H9 (cell line): Measurements from ENCODE around the gene ISYNA1. TPM values are rescaled to one million over a fixed set of nuclear protein-coding genes. Genes with fewer than 3 reads are reported as not detected.
A peak's percentile ranks its signal among the peaks of the same experiment; 100 is the strongest.

Experiments
- DNase-seq: peaks from one replicate; pipeline ENCODE4 v3.0.0-alpha.2; 2017
- H2AFZ ChIP-seq: one replicate; pipeline ENCODE4 v1.6.1; 2013; ENCODE audit warnings: mild to moderate bottlenecking, low read length, control low read depth, moderate library complexity
- H2AK5ac ChIP-seq: 2 replicates; pipeline ENCODE4 v1.6.1; 2013; ENCODE audit warnings: low read length, control low read depth, mixed read lengths; ENCODE audit not compliant: insufficient read length
- H2BK120ac ChIP-seq: one replicate; pipeline ENCODE4 v1.6.1; 2013; ENCODE audit warnings: low read depth, mild to moderate bottlenecking, low read length, control low read depth, inconsistent platforms; ENCODE audit not compliant: poor library complexity, severe bottlenecking
- H2BK12ac ChIP-seq: 2 replicates; pipeline ENCODE4 v1.6.1; 2013; ENCODE audit warnings: low read length, control low read depth, mixed read lengths, low read depth; ENCODE audit not compliant: insufficient read length
- H2BK15ac ChIP-seq: 2 replicates; pipeline ENCODE4 v1.6.1; 2013; ENCODE audit warnings: low read depth, low read length, control low read depth
- H2BK20ac ChIP-seq: one replicate; pipeline ENCODE4 v1.6.1; 2013; ENCODE audit warnings: low read depth, mild to moderate bottlenecking, low read length, control low read depth, inconsistent platforms; ENCODE audit not compliant: poor library complexity, severe bottlenecking
- H2BK5ac ChIP-seq: 2 replicates; pipeline ENCODE4 v1.6.1; 2013; ENCODE audit warnings: low read length, control low read depth, mixed read lengths; ENCODE audit not compliant: insufficient read length
- H3K14ac ChIP-seq: 2 replicates; pipeline ENCODE4 v1.6.1; 2013; ENCODE audit warnings: low read length, control low read depth; ENCODE audit not compliant: insufficient read depth
- H3K18ac ChIP-seq: 2 replicates; pipeline ENCODE4 v1.6.1; 2013; ENCODE audit warnings: low read depth, mild to moderate bottlenecking, mixed read lengths, low read length, control low read depth; ENCODE audit not compliant: insufficient read length
- H3K23ac ChIP-seq: 2 replicates; pipeline ENCODE4 v1.6.1; 2013; ENCODE audit warnings: low read length, control low read depth, mixed read lengths, low read depth; ENCODE audit not compliant: insufficient read length
- H3K23me2 ChIP-seq: 2 replicates; pipeline ENCODE4 v1.6.1; 2013; ENCODE audit warnings: low read depth, mild to moderate bottlenecking, mixed read lengths, low read length, control low read depth; ENCODE audit not compliant: insufficient read length, poor library complexity, severe bottlenecking
- H3K27ac ChIP-seq: 2 replicates; pipeline ENCODE4 v1.5.1; 2013; ENCODE audit warnings: low read length, control low read depth, mixed read lengths, low read depth; ENCODE audit not compliant: insufficient read length
- H3K27me3 ChIP-seq: 2 replicates; pipeline ENCODE4 v1.6.1; 2013; ENCODE audit warnings: low read length, control low read depth, inconsistent platforms; ENCODE audit not compliant: insufficient read depth
- H3K4ac ChIP-seq: 2 replicates; pipeline ENCODE4 v1.6.1; 2013; ENCODE audit warnings: low read depth, mild to moderate bottlenecking, control low read depth, inconsistent platforms, low read length, moderate library complexity
- H3K4me1 ChIP-seq: 2 replicates; pipeline ENCODE4 v1.6.1; 2013; ENCODE audit warnings: low read length, control low read depth, inconsistent platforms; ENCODE audit not compliant: insufficient read depth
- H3K4me2 ChIP-seq: 2 replicates; pipeline ENCODE4 v1.6.1; 2013; ENCODE audit warnings: low read length, control low read depth, mixed read lengths; ENCODE audit not compliant: insufficient read length, insufficient read depth
- H3K56ac ChIP-seq: 2 replicates; pipeline ENCODE4 v1.6.1; 2013; ENCODE audit warnings: low read depth, mild to moderate bottlenecking, mixed read lengths, low read length, control low read depth; ENCODE audit not compliant: insufficient read length
- H3K79me1 ChIP-seq: 2 replicates; pipeline ENCODE4 v1.6.1; 2013; ENCODE audit warnings: low read depth, mild to moderate bottlenecking, moderate library complexity, low read length, control low read depth, inconsistent platforms; ENCODE audit not compliant: insufficient read depth, poor library complexity, severe bottlenecking
- H3K79me2 ChIP-seq: 2 replicates; pipeline ENCODE4 v1.6.1; 2013; ENCODE audit warnings: low read length, control low read depth, inconsistent platforms; ENCODE audit not compliant: insufficient read depth
- H3K9ac ChIP-seq: 2 replicates; pipeline ENCODE4 v1.6.1; 2013; ENCODE audit warnings: low read length, control low read depth, mixed read lengths; ENCODE audit not compliant: insufficient read length; ENCODE audit errors: extremely low read depth
- H3K9me3 ChIP-seq: one replicate; pipeline ENCODE4 v1.6.1; 2013; ENCODE audit warnings: low read depth, low read length, inconsistent platforms; ENCODE audit not compliant: control insufficient read depth
- H3T11ph ChIP-seq: one replicate; pipeline ENCODE4 v1.6.1; 2013; ENCODE audit warnings: mild to moderate bottlenecking, low read length, control low read depth, inconsistent platforms
- H4K20me1 ChIP-seq: one replicate; pipeline ENCODE4 v1.6.1; 2013; ENCODE audit not compliant: control insufficient read depth, insufficient read length, insufficient read depth
- H4K5ac ChIP-seq: 2 replicates; pipeline ENCODE4 v1.6.1; 2013; ENCODE audit warnings: low read depth, mild to moderate bottlenecking, mixed read lengths, low read length, control low read depth; ENCODE audit not compliant: insufficient read length
- H4K8ac ChIP-seq: replicated peaks from 2 replicates; pipeline ENCODE4 v1.6.1; 2013; ENCODE audit warnings: low read length, control low read depth, mixed read lengths, low read depth; ENCODE audit not compliant: insufficient read length
- H4K91ac ChIP-seq: 2 replicates; pipeline ENCODE4 v1.6.1; 2013; ENCODE audit warnings: low read depth, mild to moderate bottlenecking, moderate library complexity, mixed read lengths, low read length, control low read depth; ENCODE audit not compliant: insufficient read length
- H3K27ac Mint-ChIP-seq, 3 experiments: 2 replicates in 2 of 3; 3 replicates in 1 of 3; pipeline ENCODE4 v1.8.0; 2020 to 2021; ENCODE audit warnings: mixed read lengths in 3 of 3, mild to moderate bottlenecking in 1 of 3, moderate library complexity in 1 of 3
- H3K27me3 Mint-ChIP-seq: 2 replicates; pipeline ENCODE4 v1.8.0; 2021; ENCODE audit warnings: low read depth, mild to moderate bottlenecking, moderate library complexity, mixed read lengths
- H3K36me3 Mint-ChIP-seq, 3 experiments: 2 replicates in 2 of 3; 3 replicates in 1 of 3; pipeline ENCODE4 v1.8.0; 2020 to 2021; ENCODE audit warnings: low read depth in 3 of 3, mixed read lengths in 3 of 3; ENCODE audit not compliant: insufficient read depth in 1 of 3
- H3K4me1 Mint-ChIP-seq, 2 experiments: 2 replicates each; pipeline ENCODE4 v1.8.0; 2020; ENCODE audit warnings: mixed read lengths in 2 of 2
- H3K4me3 Mint-ChIP-seq, 2 experiments: 2 replicates in 1 of 2; 3 replicates in 1 of 2; pipeline ENCODE4 v1.8.0; 2020 to 2021; ENCODE audit warnings: mild to moderate bottlenecking in 2 of 2, mixed read lengths in 2 of 2, moderate library complexity in 1 of 2
- H3K9me3 Mint-ChIP-seq, 2 experiments: 2 replicates in 1 of 2; 3 replicates in 1 of 2; pipeline ENCODE4 v1.8.0; 2020; ENCODE audit warnings: mild to moderate bottlenecking in 2 of 2, mixed read lengths in 2 of 2, moderate library complexity in 1 of 2
- WGBS: extraction: QIAGEN DNeasy Blood & Tissue Kit; methylation state at CpG from one replicate; pipeline ENCODE4 v1.1.7; 2013; ENCODE audit warnings: missing lambda C conversion rate, low lambda C conversion rate, mixed read lengths; ENCODE audit not compliant: insufficient read length; ENCODE audit errors: extremely low coverage; 5-methylcytosine and 5-hydroxymethylcytosine counted together
- total RNA-seq: library from RNA; stranded (reverse); gene quantifications from 2 replicates; pipeline ENCODE4 v1.2.1, GENCODE V29; 2021
- TF ChIP-seq, protein P1 (sequence below): fragments of 200-600 bp; sonication (generic); conservative IDR thresholded peaks from 3 replicates; pipeline ENCODE4 v1.8.0; 2021; ENCODE audit warnings: antibody characterized with exemption, mild to moderate bottlenecking

The ISYNA1 gene
- total RNA-seq, 1 experiment from 2014 or later = 241 TPM

DNA sequence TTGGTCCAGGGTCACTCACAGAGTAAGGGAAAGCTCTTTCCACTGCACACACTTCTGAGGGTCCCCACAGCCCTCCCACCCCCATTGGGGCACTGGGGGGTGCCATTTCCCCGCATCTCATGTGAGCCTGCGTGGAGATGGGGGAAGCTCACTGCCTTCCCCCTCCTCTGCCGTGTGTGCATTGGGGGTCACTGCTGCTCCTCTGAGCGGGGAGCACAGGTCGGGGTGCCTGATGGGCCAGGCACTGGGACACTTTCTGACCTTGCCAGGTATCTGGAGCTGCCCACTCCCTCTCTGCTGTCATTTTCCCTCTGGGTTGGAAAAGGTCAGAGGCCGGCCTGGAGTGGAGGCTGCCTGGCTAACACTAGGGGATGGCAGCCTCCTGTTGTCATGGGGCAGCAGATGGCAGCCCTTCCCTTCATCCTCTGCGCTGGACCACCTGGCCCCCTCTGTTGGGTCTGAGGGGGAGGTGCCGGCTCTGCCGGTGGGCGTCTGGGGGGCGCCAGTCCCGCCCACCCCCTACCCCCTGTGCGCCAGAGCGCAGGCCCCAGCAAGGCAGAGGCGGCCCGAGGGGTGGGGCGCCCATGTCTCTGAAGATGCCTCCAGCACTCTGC is 9.7 kb downstream of the ISYNA1 start:
- Histone ChIP-seq H2BK15ac (no peak overlapping the region), H3K79me1 (no peaks in the 10 kb centered on the region), H2AK5ac (no peak overlapping the region), H4K8ac (no peak overlapping the region), H4K91ac (no peak overlapping the region), H3K9me3 (no peaks in the 10 kb centered on the region), H2BK5ac (no peak overlapping the region), H3K27me3 (no peaks in the 10 kb centered on the region), H2BK12ac (no peak overlapping the region), H2AFZ (no peak overlapping the region), H3K14ac (no peak overlapping the region; the same call in 1 of the 2 replicates), H3K23ac (no peak overlapping the region), H3K56ac (no peak overlapping the region), H3K23me2 (peaks cover 5% of the 10 kb centered on the region), H3K4ac (no peak overlapping the region), H3T11ph (no peak overlapping the region), H2BK20ac (no peak overlapping the region), H3K4me2 (peak overlapping the region; percentile 20), H4K20me1 (no peaks in the 10 kb centered on the region), H3K4me1 (peaks cover 4% of the 10 kb centered on the region; the same call in 1 of the 2 replicates), H3K27ac (no peak overlapping the region), H3K79me2 (no peaks in the 10 kb centered on the region), H3K18ac (no peak overlapping the region), H3K9ac (no peak overlapping the region), H4K5ac (no peak overlapping the region), H2BK120ac (no peak overlapping the region)
- H3K36me3 Mint-ChIP-seq = no peaks in the 10 kb centered on the region
- peak overlapping the region in 1 of 2 experiments; percentile 34; a peak in 3 of 5 replicates for H3K4me3 Mint-ChIP-seq
- peaks cover 33 to 38% of the 10 kb centered on the region in 2 experiments for H3K4me1 Mint-ChIP-seq
- WGBS = no CpG with 5 or more reads among the region's 17 CpGs
- no peak overlapping the region for H3K27ac Mint-ChIP-seq
- H3K9me3 Mint-ChIP-seq = no peaks in the 10 kb centered on the region
- H3K27me3 Mint-ChIP-seq = peaks cover 5% of the 10 kb centered on the region; the same call in 1 of the 2 replicates
- no peak for DNase-seq
- TF ChIP-seq, protein P1, sequence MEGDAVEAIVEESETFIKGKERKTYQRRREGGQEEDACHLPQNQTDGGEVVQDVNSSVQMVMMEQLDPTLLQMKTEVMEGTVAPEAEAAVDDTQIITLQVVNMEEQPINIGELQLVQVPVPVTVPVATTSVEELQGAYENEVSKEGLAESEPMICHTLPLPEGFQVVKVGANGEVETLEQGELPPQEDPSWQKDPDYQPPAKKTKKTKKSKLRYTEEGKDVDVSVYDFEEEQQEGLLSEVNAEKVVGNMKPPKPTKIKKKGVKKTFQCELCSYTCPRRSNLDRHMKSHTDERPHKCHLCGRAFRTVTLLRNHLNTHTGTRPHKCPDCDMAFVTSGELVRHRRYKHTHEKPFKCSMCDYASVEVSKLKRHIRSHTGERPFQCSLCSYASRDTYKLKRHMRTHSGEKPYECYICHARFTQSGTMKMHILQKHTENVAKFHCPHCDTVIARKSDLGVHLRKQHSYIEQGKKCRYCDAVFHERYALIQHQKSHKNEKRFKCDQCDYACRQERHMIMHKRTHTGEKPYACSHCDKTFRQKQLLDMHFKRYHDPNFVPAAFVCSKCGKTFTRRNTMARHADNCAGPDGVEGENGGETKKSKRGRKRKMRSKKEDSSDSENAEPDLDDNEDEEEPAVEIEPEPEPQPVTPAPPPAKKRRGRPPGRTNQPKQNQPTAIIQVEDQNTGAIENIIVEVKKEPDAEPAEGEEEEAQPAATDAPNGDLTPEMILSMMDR = no peak
